GM23248 (cell line): ENCODE results near the gene KSR2. TPM values are rescaled to one million over a fixed set of nuclear protein-coding genes. Genes with fewer than 3 reads are reported as not detected.
"Not testable (repeated sequence)": the region's sequence is repeated elsewhere in the genome, so short reads cannot be mapped to it uniquely, and the experiment has no call there.

Experiments
- DNase-seq: peaks from one replicate; pipeline ENCODE4 v3.0.0-alpha.2; 2015
- H2AFZ ChIP-seq: fragments of 200-600 bp; sonication (generic); 2 replicates; pipeline ENCODE4 v1.6.1; 2016; ENCODE audit warnings: antibody characterized with exemption
- H3F3A ChIP-seq: fragments of 200-600 bp; sonication (generic); 2 replicates; pipeline ENCODE4 v1.6.1; 2016; ENCODE audit warnings: mild to moderate bottlenecking, antibody characterized with exemption, mixed run types; ENCODE audit not compliant: insufficient read depth
- H3K27ac ChIP-seq: fragments of 200-600 bp; sonication (generic); 2 replicates; pipeline ENCODE4 v1.5.1; 2016; ENCODE audit warnings: mild to moderate bottlenecking
- H3K27me3 ChIP-seq: fragments of 200-600 bp; sonication (generic); replicated peaks from 2 replicates; pipeline ENCODE4 v1.6.1; 2016; ENCODE audit warnings: mild to moderate bottlenecking; ENCODE audit not compliant: insufficient read depth
- H3K36me3 ChIP-seq: fragments of 200-600 bp; sonication (generic); 2 replicates; pipeline ENCODE4 v1.6.1; 2016; ENCODE audit warnings: low read depth, mild to moderate bottlenecking
- H3K4me1 ChIP-seq: fragments of 200-600 bp; sonication (generic); 2 replicates; pipeline ENCODE4 v1.6.1; 2016; ENCODE audit warnings: mild to moderate bottlenecking; ENCODE audit not compliant: insufficient read depth
- H3K4me2 ChIP-seq: fragments of 200-600 bp; sonication (generic); one replicate; pipeline ENCODE4 v1.6.1; 2016; ENCODE audit warnings: mild to moderate bottlenecking; ENCODE audit not compliant: unreplicated experiment
- H3K4me3 ChIP-seq: fragments of 200-600 bp; sonication (generic); 2 replicates; pipeline ENCODE4 v1.5.1; 2016; ENCODE audit warnings: mild to moderate bottlenecking
- H3K79me2 ChIP-seq: fragments of 200-600 bp; sonication (generic); 2 replicates; pipeline ENCODE4 v1.6.1; 2016; ENCODE audit warnings: mild to moderate bottlenecking; ENCODE audit not compliant: insufficient read depth
- H3K9ac ChIP-seq: fragments of 200-600 bp; sonication (generic); 2 replicates; pipeline ENCODE4 v1.6.1; 2016; ENCODE audit warnings: mild to moderate bottlenecking
- H3K9me2 ChIP-seq: fragments of 200-600 bp; sonication (generic); 2 replicates; pipeline ENCODE4 v1.6.1; 2016; ENCODE audit warnings: mixed run types, mild to moderate bottlenecking, moderate library complexity; ENCODE audit not compliant: insufficient read depth
- H3K9me3 ChIP-seq: fragments of 200-600 bp; sonication (generic); one replicate; pipeline ENCODE4 v1.6.1; 2017; ENCODE audit warnings: low read depth
- H4K20me1 ChIP-seq: fragments of 200-600 bp; sonication (generic); 2 replicates; pipeline ENCODE4 v1.6.0; 2016; ENCODE audit not compliant: insufficient read depth
- EZH2 ChIP-seq: fragments of 200-600 bp; sonication (generic); IDR thresholded peaks from 2 replicates; pipeline ENCODE4 v1.6.1; 2018; ENCODE audit warnings: antibody characterized with exemption, mild to moderate bottlenecking; ENCODE audit not compliant: insufficient read depth, poor library complexity, severe bottlenecking
- EZH2phosphoT487 ChIP-seq: fragments of 200-600 bp; sonication (generic); IDR thresholded peaks from 2 replicates; pipeline ENCODE4 v1.6.1; 2018; ENCODE audit warnings: antibody characterized with exemption, moderate library complexity, mild to moderate bottlenecking, low read depth; ENCODE audit not compliant: insufficient read depth
- WGBS, 2 experiments: methylation state at CpG; one replicate each; pipeline ENCODE4 v1.1.6; 2015 to 2017; ENCODE audit warnings: low lambda C conversion rate in 2 of 2, low coverage in 1 of 2; ENCODE audit errors: missing lambda C conversion rate in 2 of 2; 5-methylcytosine and 5-hydroxymethylcytosine counted together
- in situ Hi-C: fragments of 300-500 bp; cut with MboI; formaldehyde crosslinking; loops from 2 replicates; pipeline ENCODE4 v1.15.0; 2020
- polyA plus RNA-seq: library from polyadenylated mRNA; unstranded; fragments of >200 nt; fragmentation: Nextera tagmentation; extraction: Ambion mirVana; gene quantifications from 2 replicates; pipeline ENCODE4 v1.2.1, GENCODE V29; 2016
- total RNA-seq: library from RNA; depleted of rRNA; stranded (reverse); fragments of >200 nt; shearing (Covaris generic); gene quantifications from 2 replicates; pipeline ENCODE4 v1.2.3, GENCODE V29; 2014

Gene KSR2
- total and polyA plus RNA-seq, 2 experiments from 2014 or later: not detected

GRCh38 chr12:117761528-117762100, 207.2 kb downstream of the KSR2 start:
- Histone ChIP-seq H3K9me2 (no peaks in the 10 kb centered on the region), H4K20me1 (no peaks in the 10 kb centered on the region), H3F3A (no peaks in the 10 kb centered on the region), H3K9ac (no peak overlapping the region), H3K36me3 (no peaks in the 10 kb centered on the region), H3K27me3 (no peaks in the 10 kb centered on the region), H3K4me2 (no peak overlapping the region), H3K79me2 (no peaks in the 10 kb centered on the region), H3K27ac (no peak overlapping the region), H3K4me3 (no peak overlapping the region), H2AFZ (no peak overlapping the region), H3K4me1 (no peaks in the 10 kb centered on the region), H3K9me3 (no peaks in the 10 kb centered on the region)
- 64 to 67% methylated on average over 3 of the region's 3 CpGs for WGBS, 2 experiments
- no peak for DNase-seq
- TF ChIP-seq EZH2phosphoT487: no peak
- TF ChIP-seq EZH2: no peak
- in situ Hi-C loops: no loop called here

- no peak overlapping the region for H3K4me2 ChIP-seq
- 86 to 87% methylated on average over 10 to 39 of the region's 39 CpGs for WGBS, 2 experiments
- no peaks in the 10 kb centered on the region for H3K36me3 ChIP-seq
- H3K9me2 ChIP-seq: no peaks in the 10 kb centered on the region
- H3K4me3 ChIP-seq: no peak overlapping the region
- no peaks in the 10 kb centered on the region for H3K9me3 ChIP-seq
- H3K9ac ChIP-seq: no peak overlapping the region
- no peak overlapping the region for H2AFZ ChIP-seq
- in situ Hi-C loops: no loop called here
- H3K79me2 ChIP-seq: no peaks in the 10 kb centered on the region
- H3F3A ChIP-seq: no peaks in the 10 kb centered on the region
- H3K27me3 ChIP-seq: no peaks in the 10 kb centered on the region
- H3K27ac ChIP-seq: no peak overlapping the region
- H3K4me1 ChIP-seq: no peaks in the 10 kb centered on the region
- no peaks in the 10 kb centered on the region for H4K20me1 ChIP-seq
- TF ChIP-seq EZH2phosphoT487 (no peak), EZH2 (no peak)
- DNase-seq: no peak
Observed at GRCh38 chr12:117760990-117761389, 207.8 kb downstream of the KSR2 start.

GRCh38 chr12:117750657-117751056, 218.1 kb downstream of the KSR2 start:
- H3K4me3 ChIP-seq: no peak overlapping the region
- H3K4me2 ChIP-seq: no peak overlapping the region
- no peak overlapping the region for H2AFZ ChIP-seq
- H3K27me3 ChIP-seq: no peaks in the 10 kb centered on the region; the same call in 1 of the 2 replicates
- no peaks in the 10 kb centered on the region for H3K36me3 ChIP-seq
- no peaks in the 10 kb centered on the region for H3K79me2 ChIP-seq
- no peaks in the 10 kb centered on the region for H3F3A ChIP-seq
- no peak overlapping the region for H3K9ac ChIP-seq
- in situ Hi-C loops: no loop called here
- no peak overlapping the region for H3K27ac ChIP-seq
- TF ChIP-seq EZH2phosphoT487 (no peak), EZH2 (no peak)
- WGBS, 2 experiments: 55 to 63% methylated on average over 2 of the region's 2 CpGs
- H3K4me1 ChIP-seq: no peaks in the 10 kb centered on the region
- no peak for DNase-seq
- no peaks in the 10 kb centered on the region for H3K9me3 ChIP-seq
- H3K9me2 ChIP-seq: no peaks in the 10 kb centered on the region
- H4K20me1 ChIP-seq: no peaks in the 10 kb centered on the region

GRCh38 chr12:117749431-117749830, 219.4 kb downstream of the KSR2 start:
- no peak for DNase-seq
- Histone ChIP-seq H4K20me1 (no peaks in the 10 kb centered on the region), H3K9me2 (no peaks in the 10 kb centered on the region), H3K27ac (no peak overlapping the region), H3K9me3 (no peaks in the 10 kb centered on the region), H3K36me3 (no peaks in the 10 kb centered on the region), H3K4me3 (no peak overlapping the region), H3K4me2 (no peak overlapping the region), H3K9ac (no peak overlapping the region), H3K4me1 (no peaks in the 10 kb centered on the region), H3K79me2 (no peaks in the 10 kb centered on the region), H3F3A (no peaks in the 10 kb centered on the region), H2AFZ (no peak overlapping the region), H3K27me3 (no peaks in the 10 kb centered on the region; the same call in 1 of the 2 replicates)
- 57 to 60% methylated on average over 3 of the region's 3 CpGs for WGBS, 2 experiments
- no peak for TF ChIP-seq EZH2phosphoT487
- TF ChIP-seq EZH2: no peak
- in situ Hi-C loops: no loop called here

- H3K9me2 ChIP-seq, H3K27me3 ChIP-seq, H3K79me2 ChIP-seq, H3F3A ChIP-seq, H3K9ac ChIP-seq, H3K4me2 ChIP-seq, H4K20me1 ChIP-seq, H3K9me3 ChIP-seq, DNase-seq, H3K4me1 ChIP-seq, H2AFZ ChIP-seq, in situ Hi-C loops, H3K27ac ChIP-seq, H3K4me3 ChIP-seq, H3K36me3 ChIP-seq: not testable (repeated sequence)
Observed at GRCh38 chr12:117746358-117746757, 222.4 kb downstream of the KSR2 start.
